Endothelial cell of umbilical vein (primary cell): ENCODE data around the gene PKD2L2. TPM values are rescaled to one million over a fixed set of nuclear protein-coding genes. Genes with fewer than 3 reads are reported as not detected.

Source experiments
- BruUV-seq: library from RNA; stranded (reverse); fragments of 400-500 nt; replicated peaks from 2 replicates; lab custom pipeline; 2021; lab: Mats Ljungman, UMichigan
- CTCF ChIA-PET: fragments of 300-600, 350-600 bp; sonication (Branson Sonifier 250); formaldehyde crosslinking; loops from one replicate; lab custom pipeline; 2021; ENCODE audit warnings: antibody characterized with exemption, inconsistent platforms; lab: Charles Lee
- POLR2A ChIA-PET: fragments of 300-600, 350-600 bp; sonication (Branson Sonifier 250); formaldehyde crosslinking; loops from one replicate; lab custom pipeline; 2021; ENCODE audit warnings: antibody characterized with exemption, inconsistent platforms; lab: Charles Lee
- DNase-seq: peaks from one replicate; pipeline ENCODE4 v3.0.0-alpha.2; 2011; ENCODE audit warnings: low read depth, low spot score
- FAIRE-seq: peaks from 2 replicates; lab custom pipeline; 2011; peaks lifted over from hg19 to GRCh38; lab: Jason Lieb, UNC
- H2AFZ ChIP-seq: 2 replicates; pipeline ENCODE4 v1.6.0; 2012; ENCODE audit warnings: low read depth, low read length, control low read depth, inconsistent platforms
- H3K27ac ChIP-seq: 2 replicates; pipeline ENCODE4 v1.5.1; 2011; ENCODE audit warnings: low read depth, mild to moderate bottlenecking, control low read depth, low read length, moderate library complexity; ENCODE audit not compliant: insufficient read depth
- H3K27me3 ChIP-seq, 2 experiments: 2 replicates each; pipeline versions ENCODE4 v1.6.0 to v1.6.1; 2011; ENCODE audit warnings: low read length in 2 of 2, mixed read lengths in 1 of 2; ENCODE audit not compliant: control insufficient read depth in 2 of 2, insufficient read depth in 2 of 2
- H3K36me3 ChIP-seq, 2 experiments: 2 replicates in 1 of 2; 3 replicates in 1 of 2; pipeline ENCODE4 v1.5.1; 2011; ENCODE audit warnings: low read length in 2 of 2, mild to moderate bottlenecking in 1 of 2, moderate library complexity in 1 of 2; ENCODE audit not compliant: control insufficient read depth in 2 of 2, insufficient read depth in 2 of 2; ENCODE audit errors: extremely low read depth in 1 of 2
- H3K4me1 ChIP-seq: 3 replicates; pipeline ENCODE4 v1.5.1; 2011; ENCODE audit warnings: mild to moderate bottlenecking, low read length; ENCODE audit not compliant: control insufficient read depth, insufficient read depth; ENCODE audit errors: extremely low read depth
- H3K4me2 ChIP-seq: 2 replicates; pipeline ENCODE4 v1.6.1; 2011; ENCODE audit warnings: low read length, control low read depth, mixed read lengths; ENCODE audit not compliant: insufficient read depth
- H3K4me3 ChIP-seq, 3 experiments: fragments of 200-600 bp in 1 of 3; sonication (generic), shearing (Covaris generic) in 1 of 3; replicated peaks in 1 of 3; 2 replicates each; pipeline ENCODE4 v1.5.1; 2011 to 2016; ENCODE audit warnings: control low read depth in 3 of 3, low read length in 3 of 3, mild to moderate bottlenecking in 2 of 3, inconsistent platforms in 1 of 3, low read depth in 1 of 3, moderate library complexity in 1 of 3; ENCODE audit not compliant: insufficient read depth in 1 of 3
- H3K79me2 ChIP-seq: 2 replicates; pipeline ENCODE4 v1.6.0; 2012; ENCODE audit warnings: low read length, inconsistent platforms; ENCODE audit not compliant: control insufficient read depth, insufficient read depth
- H3K9ac ChIP-seq: replicated peaks from 2 replicates; pipeline ENCODE3; 2011; ENCODE audit warnings: low read length, control low read depth; ENCODE audit not compliant: insufficient read depth; ENCODE audit errors: extremely low read depth
- H3K9me1 ChIP-seq: replicated peaks from 3 replicates; pipeline ENCODE4 v1.6.0; 2011; ENCODE audit warnings: mild to moderate bottlenecking, low read length; ENCODE audit not compliant: control insufficient read depth, insufficient read depth; ENCODE audit errors: extremely low read depth
- H3K9me3 ChIP-seq: replicated peaks from 2 replicates; pipeline ENCODE4 v1.5.1; 2012; ENCODE audit warnings: low read length, inconsistent platforms; ENCODE audit not compliant: control insufficient read depth, insufficient read depth
- H4K20me1 ChIP-seq: replicated peaks from 2 replicates; pipeline ENCODE3; 2011; ENCODE audit warnings: mild to moderate bottlenecking, low read length; ENCODE audit not compliant: control insufficient read depth, insufficient read depth; ENCODE audit errors: extremely low read depth
- EZH2 ChIP-seq: IDR thresholded peaks from 2 replicates; pipeline ENCODE4 v1.6.1; 2012; ENCODE audit warnings: borderline replicate concordance, low read depth, mild to moderate bottlenecking, moderate library complexity, low read length, inconsistent platforms; ENCODE audit not compliant: severe bottlenecking
- FOS ChIP-seq: IDR thresholded peaks from 2 replicates; pipeline ENCODE4 v1.6.1; 2011; ENCODE audit warnings: mild to moderate bottlenecking, low read length, moderate library complexity, borderline replicate concordance; ENCODE audit not compliant: insufficient read depth
- GATA2 ChIP-seq: IDR thresholded peaks from 2 replicates; pipeline ENCODE4 v1.7.0; 2011; ENCODE audit warnings: low read depth, mild to moderate bottlenecking, moderate library complexity, mixed read lengths, low read length; ENCODE audit not compliant: insufficient read length, insufficient read depth
- JUN ChIP-seq: IDR thresholded peaks from 2 replicates; pipeline ENCODE4 v1.6.1; 2011; ENCODE audit warnings: borderline replicate concordance, low read depth; ENCODE audit not compliant: insufficient read length, insufficient read depth
- MYC ChIP-seq: IDR thresholded peaks from one replicate; pipeline ENCODE4 v1.6.1; 2011; ENCODE audit warnings: mild to moderate bottlenecking, low read depth, low read length
- POLR2A ChIP-seq: IDR thresholded peaks from 2 replicates; pipeline ENCODE4 v1.6.1; 2012; ENCODE audit warnings: low read depth, mild to moderate bottlenecking, control low read depth, low read length
- POLR2AphosphoS5 ChIP-seq: IDR thresholded peaks from 2 replicates; pipeline ENCODE4 v1.6.1; 2012; ENCODE audit warnings: low read depth, mild to moderate bottlenecking, control low read depth, low read length, moderate library complexity; ENCODE audit not compliant: insufficient read depth
- dilution Hi-C: fragments of 300-500 bp; cut with MboI; formaldehyde crosslinking; loops from one replicate; pipeline ENCODE4 v1.15.0; 2019; ENCODE audit warnings: low sequenced_read_pairs; ENCODE audit not compliant: extremely low pct_ligation_motif_present
- intact Hi-C: fragments of 100-400 bp; cut with micrococcal nuclease; formaldehyde crosslinking; loops from one replicate; pipeline ENCODE4 v1.10.0; 2022
- polyA plus RNA-seq, 4 experiments: library from polyadenylated mRNA; depleted of rRNA in 3 of 4; stranded (reverse) in 3 of 4; unstranded in 1 of 4; fragments of >200 nt; gene quantifications; 2 replicates each; pipeline versions ENCODE4 v1.2.1 to v1.2.3, GENCODE V29; 2011 to 2012; ENCODE audit warnings: missing spikeins in 1 of 4
- total RNA-seq: library from RNA; stranded (reverse); gene quantifications from 2 replicates; pipeline ENCODE4 v1.2.3, GENCODE V29; 2021
- TF ChIP-seq, protein P1 (sequence below), 2 donors: IDR thresholded peaks; 1 replicate in 1 of 2; 2 replicates in 1 of 2; pipeline ENCODE4 v1.5.1; 2011; ENCODE audit warnings: low read length in 2 of 2, mild to moderate bottlenecking in 2 of 2, moderate library complexity in 2 of 2, control low read depth in 1 of 2, inconsistent platforms in 1 of 2, low read depth in 1 of 2; ENCODE audit not compliant: insufficient read depth in 1 of 2; ENCODE audit errors: extremely low read depth in 1 of 2
- TF ChIP-seq, protein P2 (sequence below): IDR thresholded peaks from 2 replicates; pipeline ENCODE4 v1.6.1; 2011; ENCODE audit not compliant: insufficient read depth, insufficient read length

PKD2L2 gene
- total and polyA plus RNA-seq, 2 donors (not counting 3 experiments of a cell fraction or from before 2014, with no cell fraction given): not detected

DNA sequence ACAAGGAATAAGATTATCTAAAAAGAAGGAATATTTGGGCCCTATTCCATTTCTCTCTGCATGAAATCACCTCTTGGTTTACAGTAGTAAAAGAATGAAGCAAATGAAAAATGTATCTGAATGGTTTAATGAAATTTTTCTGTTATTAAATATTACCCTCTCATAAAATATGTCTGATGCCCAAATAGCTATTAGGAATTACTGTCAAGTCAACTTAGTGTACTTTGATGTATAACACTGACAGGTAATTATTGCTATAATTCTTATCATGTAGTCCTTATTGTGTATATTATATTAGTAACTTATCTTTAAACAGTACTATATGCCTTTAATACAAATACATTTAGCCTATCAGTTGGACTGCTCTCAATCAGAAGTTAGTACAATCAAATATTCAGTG lies 13.2 kb upstream of the PKD2L2 start:
- FAIRE-seq (no peak), DNase-seq (no peak)
- Histone ChIP-seq H3K27ac (no peak overlapping the region), H3K4me1 (no peaks in the 10 kb centered on the region), H3K9me3 (no peaks in the 10 kb centered on the region), H2AFZ (no peak overlapping the region), H3K4me2 (no peak overlapping the region), H3K4me3 (no peak overlapping the region), H3K9me1 (no peaks in the 10 kb centered on the region), H3K36me3 (no peaks in the 10 kb centered on the region), H3K9ac (no peak overlapping the region), H3K27me3 (peaks cover 0 to 4% of the 10 kb centered on the region in 2 experiments), H4K20me1 (no peaks in the 10 kb centered on the region), H3K79me2 (no peaks in the 10 kb centered on the region)
- ChIA-PET POLR2A (no interaction called here), CTCF (interaction anchor here (1.1 to 1.7 kb wide), 3 partner anchors 13 to 99 kb away, joined by 4 to 6 read pairs (median 5); partner anchors contain the start of gene PKD2L2)
- intact Hi-C loops (no loop called here), dilution Hi-C loops (no loop called here)
- no peak for TF ChIP-seq EZH2
- no peak for TF ChIP-seq FOS
- TF ChIP-seq GATA2: no peak
- TF ChIP-seq, protein P1, sequence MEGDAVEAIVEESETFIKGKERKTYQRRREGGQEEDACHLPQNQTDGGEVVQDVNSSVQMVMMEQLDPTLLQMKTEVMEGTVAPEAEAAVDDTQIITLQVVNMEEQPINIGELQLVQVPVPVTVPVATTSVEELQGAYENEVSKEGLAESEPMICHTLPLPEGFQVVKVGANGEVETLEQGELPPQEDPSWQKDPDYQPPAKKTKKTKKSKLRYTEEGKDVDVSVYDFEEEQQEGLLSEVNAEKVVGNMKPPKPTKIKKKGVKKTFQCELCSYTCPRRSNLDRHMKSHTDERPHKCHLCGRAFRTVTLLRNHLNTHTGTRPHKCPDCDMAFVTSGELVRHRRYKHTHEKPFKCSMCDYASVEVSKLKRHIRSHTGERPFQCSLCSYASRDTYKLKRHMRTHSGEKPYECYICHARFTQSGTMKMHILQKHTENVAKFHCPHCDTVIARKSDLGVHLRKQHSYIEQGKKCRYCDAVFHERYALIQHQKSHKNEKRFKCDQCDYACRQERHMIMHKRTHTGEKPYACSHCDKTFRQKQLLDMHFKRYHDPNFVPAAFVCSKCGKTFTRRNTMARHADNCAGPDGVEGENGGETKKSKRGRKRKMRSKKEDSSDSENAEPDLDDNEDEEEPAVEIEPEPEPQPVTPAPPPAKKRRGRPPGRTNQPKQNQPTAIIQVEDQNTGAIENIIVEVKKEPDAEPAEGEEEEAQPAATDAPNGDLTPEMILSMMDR (IDR thresholded peaks at IDR 0.05; ENCODE audit: extremely low read depth in 1 of 2, insufficient read depth in 1 of 2, low read depth in 1 of 2, low read length in 2 of 2): no peak
- TF ChIP-seq POLR2AphosphoS5: no peak
- TF ChIP-seq JUN: no peak
- no peak for TF ChIP-seq POLR2A
- TF ChIP-seq, protein P2, sequence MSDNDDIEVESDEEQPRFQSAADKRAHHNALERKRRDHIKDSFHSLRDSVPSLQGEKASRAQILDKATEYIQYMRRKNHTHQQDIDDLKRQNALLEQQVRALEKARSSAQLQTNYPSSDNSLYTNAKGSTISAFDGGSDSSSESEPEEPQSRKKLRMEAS: no peak
- TF ChIP-seq MYC: no peak
- no TSS peak for BruUV-seq
